Measurements from ENCODE around the gene PIK3R3.

- no peak for TF ChIP-seq CTCF (IDR thresholded peaks at IDR 0.05)
- TF ChIP-seq POLR2A (IDR thresholded peaks at IDR 0.05) = no peak
Measured at GRCh38 chr1:46098027-46098712, 34.3 kb downstream of the PIK3R3 start.
